NCI-H1048 (cell line): Measurements from ENCODE around the gene RAB34.

Experiments used
- DNase-seq: peaks from one replicate; lab custom pipeline; 2025; lab: John Stamatoyannopoulos, UW

The RAB34 gene

DNA sequence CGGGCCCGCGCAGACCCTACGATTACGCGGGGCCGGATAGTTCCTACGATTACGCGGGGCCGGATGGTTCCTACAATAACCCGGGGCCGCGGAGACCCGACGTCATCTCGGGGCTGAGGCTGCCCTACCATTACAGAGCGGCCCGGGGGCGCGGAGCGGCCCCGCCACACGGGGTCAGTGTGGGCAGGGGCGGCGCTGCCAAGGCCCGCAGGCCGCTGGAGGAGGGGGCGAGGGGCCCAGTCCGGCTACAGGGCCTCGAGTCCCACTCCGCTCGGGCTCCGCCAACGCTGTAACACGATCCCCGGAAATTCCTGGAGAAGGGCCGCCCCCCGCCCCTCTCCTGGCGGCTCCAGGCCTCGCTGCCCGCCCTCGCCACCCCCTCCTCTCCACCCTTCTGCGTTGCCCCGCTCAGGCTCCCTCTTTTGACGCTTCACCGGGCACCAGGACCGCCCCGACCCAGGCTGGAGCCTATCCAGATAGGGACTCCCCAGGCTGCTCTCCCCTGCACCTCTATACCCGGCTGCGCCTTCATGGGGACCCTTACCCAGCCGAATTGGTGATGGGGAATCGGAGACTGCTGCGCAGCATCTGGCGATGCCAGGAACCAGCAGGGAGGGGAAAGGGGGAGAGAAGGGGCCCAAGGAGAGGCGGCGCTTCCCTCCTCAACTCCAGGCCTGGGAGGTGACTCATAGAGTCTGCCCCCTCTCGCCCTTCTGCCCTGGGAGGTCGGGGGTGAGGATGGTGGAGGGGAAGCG, at the start of gene RAB34:
Gene RAB34 (minus strand): TSS at position 291 of the 755 bp plus-strand sequence. CDS start 602 bp downstream, outside the sequence.
- peak; percentile 73 for DNase-seq

DNA sequence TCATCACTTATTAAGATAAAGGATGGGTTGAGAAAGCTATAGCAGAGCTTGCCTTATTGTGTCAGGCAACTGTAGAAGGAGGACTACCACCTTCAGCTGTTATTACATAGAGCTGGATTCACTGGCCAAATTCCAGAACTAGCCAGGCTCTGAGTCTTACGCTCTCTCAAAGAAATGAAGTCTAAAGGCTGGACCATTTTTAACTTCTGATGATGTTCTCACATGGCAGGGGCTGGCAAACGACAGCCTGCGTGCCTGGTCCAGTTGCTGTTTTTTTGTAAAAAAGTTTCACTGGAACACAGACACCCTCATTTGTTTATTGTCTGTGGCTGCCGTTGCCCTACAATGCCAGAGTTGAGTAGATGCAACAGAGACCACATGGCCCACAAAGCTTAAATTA, 47.4 kb upstream of the RAB34 start:
- DNase-seq: no peak

DNA sequence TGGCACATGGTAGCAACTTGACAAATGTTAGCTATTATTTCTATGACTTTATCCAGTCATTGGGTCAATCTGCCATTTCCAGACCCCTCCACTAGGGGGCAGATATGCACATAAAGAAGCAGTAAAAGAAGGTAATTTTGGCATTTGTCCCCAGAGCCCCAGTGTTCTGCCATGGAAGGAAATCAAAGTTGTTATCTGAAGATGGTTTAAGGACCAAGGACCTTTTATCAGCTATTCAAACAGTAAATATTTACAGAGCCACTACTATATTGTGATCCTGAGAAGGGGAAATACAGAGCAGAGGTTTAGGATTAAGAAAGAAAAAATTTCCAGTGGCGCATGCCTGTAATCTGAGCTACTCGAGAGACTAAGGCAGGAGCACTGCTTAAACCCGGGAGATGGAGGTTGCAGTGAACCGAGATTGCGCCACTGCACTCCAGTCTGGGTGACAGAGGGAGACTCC, 46.2 kb upstream of the RAB34 start:
- peak; percentile 43 for DNase-seq

DNA sequence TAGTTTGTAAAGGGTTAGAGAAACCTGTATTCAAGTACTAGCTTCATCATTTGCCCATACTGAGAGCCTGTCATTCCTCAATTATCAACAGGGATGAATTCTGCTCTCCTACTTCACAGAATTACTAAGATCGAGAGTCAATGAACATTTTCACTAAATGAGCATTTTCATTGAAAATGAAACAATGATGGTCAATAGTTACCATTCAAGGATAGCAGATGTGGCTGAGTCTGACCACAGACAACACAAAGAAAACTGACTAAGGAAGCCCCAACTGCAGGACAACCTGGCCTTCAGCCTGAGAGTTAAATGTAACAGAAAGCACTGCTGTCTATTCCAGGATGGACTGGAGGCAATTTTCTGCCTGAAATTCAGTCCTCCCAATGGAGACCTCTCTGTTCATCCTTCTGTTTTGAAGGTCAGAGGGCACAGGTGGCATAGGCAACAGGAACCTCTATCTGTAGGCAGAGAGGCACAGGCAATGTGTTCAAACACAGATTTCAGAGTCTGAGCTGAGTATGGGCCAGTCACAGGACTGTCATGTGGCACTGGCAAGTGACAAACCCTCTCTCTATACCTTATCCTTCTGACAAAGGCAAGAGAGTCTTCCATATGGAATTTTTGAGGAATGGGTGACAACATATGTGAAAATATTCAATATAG, 45.6 kb upstream of the RAB34 start:
- DNase-seq: no peak

GRCh38 chr17:28760601-28761562, 43.2 kb upstream of the RAB34 start:
- DNase-seq: no peak

DNA sequence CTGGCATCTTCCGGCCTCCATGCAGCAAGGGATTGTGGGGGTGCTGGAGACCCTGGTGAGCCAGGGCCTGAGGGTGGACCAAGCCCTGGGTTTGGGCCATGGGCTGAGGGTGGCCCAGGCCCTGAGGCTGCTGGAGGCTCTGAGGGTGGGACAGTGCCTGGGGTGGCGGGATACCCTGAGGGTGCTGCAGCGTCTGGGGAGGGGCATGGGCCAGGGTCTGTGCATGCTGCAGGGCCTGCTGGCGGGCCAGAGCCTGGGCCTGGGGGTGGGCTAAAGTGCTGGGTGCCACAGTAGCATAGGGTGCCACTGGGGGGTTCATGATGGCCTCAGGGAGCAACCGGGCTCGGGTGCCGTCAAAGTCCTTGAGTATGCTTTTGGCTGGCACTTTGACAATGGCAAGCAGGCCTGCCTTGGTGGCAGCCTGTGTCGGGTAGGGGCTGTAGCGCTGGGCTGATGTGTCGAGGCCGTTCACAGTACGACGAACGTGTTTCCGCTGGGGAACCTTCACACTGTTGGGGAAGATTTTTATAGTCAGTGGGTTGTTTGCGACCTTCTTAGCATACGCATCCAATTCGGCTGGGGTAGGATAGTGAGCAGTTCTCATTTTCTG, 41.7 kb upstream of the RAB34 start:
- DNase-seq: no peak

- no peak for DNase-seq
These were observed 40.9 kb upstream of the RAB34 start for GRCh38 chr17:28758411-28759121.

GRCh38 chr17:28756049-28756804, 38.6 kb upstream of the RAB34 start:
- DNase-seq: no peak

GRCh38 chr17:28755486-28755885, 37.8 kb upstream of the RAB34 start:
- DNase-seq: no peak

GRCh38 chr17:28751600-28752366, 34.1 kb upstream of the RAB34 start:
- no peak for DNase-seq

GRCh38 chr17:28750178-28751047, 32.7 kb upstream of the RAB34 start:
- DNase-seq: peak; percentile 73

- no peak for DNase-seq
These were observed 32.0 kb upstream of the RAB34 start for GRCh38 chr17:28749516-28750177.

- DNase-seq: no peak
These were observed 31.3 kb upstream of the RAB34 start for GRCh38 chr17:28748852-28749515.

DNA sequence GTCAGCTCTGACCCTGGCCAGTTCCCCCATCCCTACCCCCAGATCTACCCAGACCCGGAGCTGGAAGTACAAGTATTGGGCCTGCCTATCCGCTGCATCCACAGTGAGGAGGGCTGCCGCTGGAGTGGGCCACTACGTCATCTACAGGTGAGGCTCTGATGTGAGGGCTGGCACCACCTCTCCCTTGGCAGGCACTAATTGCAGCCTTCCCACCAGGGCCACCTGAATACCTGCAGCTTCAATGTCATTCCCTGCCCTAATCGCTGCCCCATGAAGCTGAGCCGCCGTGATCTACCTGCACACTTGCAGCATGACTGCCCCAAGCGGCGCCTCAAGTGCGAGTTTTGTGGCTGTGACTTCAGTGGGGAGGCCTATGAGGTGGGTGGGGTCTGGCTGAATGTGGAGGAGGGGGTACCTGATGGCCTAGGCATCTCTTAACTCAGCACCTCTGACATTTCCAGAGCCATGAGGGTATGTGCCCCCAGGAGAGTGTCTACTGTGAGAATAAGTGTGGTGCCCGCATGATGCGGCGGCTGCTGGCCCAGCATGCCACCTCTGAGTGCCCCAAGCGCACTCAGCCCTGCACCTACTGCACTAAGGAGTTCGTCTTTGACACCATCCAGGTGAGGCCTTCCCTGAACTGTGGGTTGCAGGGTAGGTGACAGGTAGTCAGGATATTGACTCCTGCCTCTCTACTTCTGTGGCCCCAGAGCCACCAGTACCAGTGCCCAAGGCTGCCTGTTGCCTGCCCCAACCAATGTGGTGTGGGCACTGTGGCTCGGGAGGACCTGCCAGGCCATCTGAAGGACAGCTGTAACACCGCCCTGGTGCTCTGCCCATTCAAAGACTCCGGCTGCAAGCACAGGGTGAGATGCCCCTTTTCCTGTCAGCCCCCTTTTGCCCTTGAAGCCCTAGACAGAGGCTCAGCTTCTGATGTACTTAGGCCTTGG, 30.4 kb upstream of the RAB34 start:
- DNase-seq: no peak

GRCh38 chr17:28747051-28747691, 29.5 kb upstream of the RAB34 start:
- DNase-seq: no peak

GRCh38 chr17:28746611-28747050, 29.0 kb upstream of the RAB34 start:
- no peak for DNase-seq
